ENCODE results near the gene BEST2. TPM values are rescaled to one million over a fixed set of nuclear protein-coding genes. Genes with fewer than 3 reads are reported as not detected.

BEST2 gene
- total RNA-seq, 1 experiment from 2014 or later = not detected

Other genes with a start within 250 kb of the BEST2 start
- 6.4 TPM in 2 replicates for gene ZNF564, start 200.3 kb upstream of the BEST2 start, total RNA-seq (2014; rRNA removed; shearing (Covaris generic))
- gene ZNF490, start 141.0 kb upstream of the BEST2 start, total RNA-seq (2014; rRNA removed; shearing (Covaris generic)) = 3.9 and 4.8 TPM in 2 replicates
- 3.8 and 9.2 TPM in 2 replicates for gene ZNF791, start 140.9 kb upstream of the BEST2 start, total RNA-seq (2014; rRNA removed; shearing (Covaris generic))
- 30.0 and 58.1 TPM in 2 replicates for gene MAN2B1, start 85.0 kb upstream of the BEST2 start, total RNA-seq (2014; rRNA removed; shearing (Covaris generic))
- 10.9 and 17.9 TPM in 2 replicates for gene WDR83, start 85.0 kb upstream of the BEST2 start, total RNA-seq (2014; rRNA removed; shearing (Covaris generic))
- gene DHPS, start 69.9 kb upstream of the BEST2 start, total RNA-seq (2014; rRNA removed; shearing (Covaris generic)) = 70.6 and 99.0 TPM in 2 replicates
- not detected in 2 replicates for gene GNG14, start 63.8 kb upstream of the BEST2 start, total RNA-seq (2014; rRNA removed; shearing (Covaris generic))
- 39.2 and 41.6 TPM in 2 replicates for gene FBXW9, start 55.2 kb upstream of the BEST2 start, total RNA-seq (2014; rRNA removed; shearing (Covaris generic))
- gene TNPO2, start 27.9 kb upstream of the BEST2 start, total RNA-seq (2014; rRNA removed; shearing (Covaris generic)) = 43.9 and 63.1 TPM in 2 replicates
- 621 and 678 TPM in 2 replicates for gene TRIR, start 17.1 kb upstream of the BEST2 start, total RNA-seq (2014; rRNA removed; shearing (Covaris generic))
- 232 and 263 TPM in 2 replicates for gene GET3, start 14.3 kb upstream of the BEST2 start, total RNA-seq (2014; rRNA removed; shearing (Covaris generic))
- gene HOOK2, start 23.8 kb downstream of the BEST2 start, total RNA-seq (2014; rRNA removed; shearing (Covaris generic)) = 19.4 and 20.2 TPM in 2 replicates
- 28.3 and 35.9 TPM in 2 replicates for gene JUNB, start 39.7 kb downstream of the BEST2 start, total RNA-seq (2014; rRNA removed; shearing (Covaris generic))
- 290 and 300 TPM in 2 replicates for gene PRDX2, start 50.0 kb downstream of the BEST2 start, total RNA-seq (2014; rRNA removed; shearing (Covaris generic))
- not detected in 2 replicates for gene THSD8, start 50.3 kb downstream of the BEST2 start, total RNA-seq (2014; rRNA removed; shearing (Covaris generic))
- 69.1 and 124 TPM in 2 replicates for gene RNASEH2A, start 54.8 kb downstream of the BEST2 start, total RNA-seq (2014; rRNA removed; shearing (Covaris generic))
- gene RTBDN, start 82.8 kb downstream of the BEST2 start, total RNA-seq (2014; rRNA removed; shearing (Covaris generic)) = 5.7 and 8.0 TPM in 2 replicates
- gene MAST1, start 86.7 kb downstream of the BEST2 start, total RNA-seq (2014; rRNA removed; shearing (Covaris generic)) = 20.4 and 22.6 TPM in 2 replicates
- gene DNASE2, start 129.7 kb downstream of the BEST2 start, total RNA-seq (2014; rRNA removed; shearing (Covaris generic)) = 68.1 and 68.4 TPM in 2 replicates
- gene KLF1, start 135.4 kb downstream of the BEST2 start, total RNA-seq (2014; rRNA removed; shearing (Covaris generic)) = not detected in 2 replicates
- gene GCDH, start 139.4 kb downstream of the BEST2 start, total RNA-seq (2014; rRNA removed; shearing (Covaris generic)) = 90.3 and 125 TPM in 2 replicates
- 0.17 and 0.31 TPM in 2 replicates for gene SYCE2, start 167.5 kb downstream of the BEST2 start, total RNA-seq (2014; rRNA removed; shearing (Covaris generic))
- 142 and 150 TPM in 2 replicates for gene FARSA, start 181.9 kb downstream of the BEST2 start, total RNA-seq (2014; rRNA removed; shearing (Covaris generic))
- 1,471 and 1,755 TPM in 2 replicates for gene CALR, start 186.8 kb downstream of the BEST2 start, total RNA-seq (2014; rRNA removed; shearing (Covaris generic))
- 76.4 and 88.8 TPM in 2 replicates for gene RAD23A, start 194.1 kb downstream of the BEST2 start, total RNA-seq (2014; rRNA removed; shearing (Covaris generic))
- 79.7 and 124 TPM in 2 replicates for gene GADD45GIP1, start 205.4 kb downstream of the BEST2 start, total RNA-seq (2014; rRNA removed; shearing (Covaris generic))
- gene DAND5, start 217.8 kb downstream of the BEST2 start, total RNA-seq (2014; rRNA removed; shearing (Covaris generic)) = 0.18 TPM in 1 of 2 replicates, not detected in the other
- 0.86 and 3.6 TPM in 2 replicates for gene NFIX, start 243.7 kb downstream of the BEST2 start, total RNA-seq (2014; rRNA removed; shearing (Covaris generic))

Data from G401 (cell line).